Omental fat pad (tissue), 4 donors: Measurements from ENCODE around the gene ROBO1. TPM values are rescaled to one million over a fixed set of nuclear protein-coding genes. Genes with fewer than 3 reads are reported as not detected.

ENCODE experiments used
- ATAC-seq: fragments of 150-250 bp; one replicate; pipeline ENCODE4 v1.9.1; 2016; ENCODE audit warnings: mild to moderate bottlenecking, moderate library complexity; ENCODE audit not compliant: low FRiP score
- DNase-seq: peaks from one replicate; pipeline ENCODE4 v3.0.0-alpha.2; 2019; ENCODE audit warnings: low spot score
- total RNA-seq, 4 donors: library from RNA; depleted of rRNA; stranded (reverse); fragments of >200 nt; gene quantifications; one replicate each; pipeline ENCODE4 v1.1.0, GENCODE V29; 2016
- TF ChIP-seq, protein P1 (sequence below), 3 donors: fragments of 450-650 bp; IDR thresholded peaks; one replicate each; pipeline ENCODE4 v1.5.1; 2016 to 2017; ENCODE audit warnings: antibody characterized with exemption in 3 of 3, mild to moderate bottlenecking in 3 of 3, moderate library complexity in 2 of 3

The ROBO1 gene
- total RNA-seq, 4 donors from 2014 or later: 13.7 to 34.2 (median 21.0) TPM

DNA sequence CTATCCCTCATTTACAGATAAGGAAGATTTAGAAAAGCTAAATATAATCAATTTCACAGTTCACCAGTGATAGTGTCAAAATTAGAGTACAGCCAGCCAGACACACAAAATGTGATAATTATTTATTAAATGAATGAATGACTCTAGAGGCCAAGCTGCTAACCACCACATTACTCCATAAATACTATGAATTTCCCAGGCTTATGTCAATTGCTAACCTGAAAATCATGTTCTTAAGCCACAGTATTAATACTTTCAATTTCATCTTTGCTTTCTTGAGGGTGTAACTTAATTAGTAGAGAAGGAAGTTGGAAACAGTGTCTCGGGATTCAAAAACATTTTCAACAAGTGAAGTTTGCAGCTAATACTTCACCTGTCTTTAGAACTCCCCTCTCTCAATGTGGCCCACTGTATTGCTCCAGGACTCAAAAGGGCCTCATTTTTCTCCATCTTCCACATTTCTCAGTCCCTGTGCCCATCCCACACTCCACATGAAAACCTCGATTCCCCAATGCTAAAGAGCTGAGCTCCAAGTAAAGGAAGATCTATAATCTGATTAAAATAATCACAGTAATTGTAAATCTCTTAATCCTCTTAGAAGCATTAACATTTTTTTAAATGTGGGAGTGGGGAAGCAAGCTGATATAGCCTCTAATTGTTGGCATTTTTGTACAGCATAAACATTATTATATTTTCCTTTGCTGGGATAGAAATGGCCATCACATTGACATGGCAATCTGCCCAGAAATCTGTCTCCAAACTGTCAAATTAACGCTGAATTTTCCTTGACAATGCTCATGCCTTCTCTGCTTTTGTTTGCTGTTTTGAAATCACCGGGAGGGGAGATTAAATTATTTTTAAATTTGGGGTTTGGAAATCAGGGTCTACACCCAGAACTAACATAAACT lies 765.1 kb downstream of the ROBO1 start:
- TF ChIP-seq, protein P1, sequence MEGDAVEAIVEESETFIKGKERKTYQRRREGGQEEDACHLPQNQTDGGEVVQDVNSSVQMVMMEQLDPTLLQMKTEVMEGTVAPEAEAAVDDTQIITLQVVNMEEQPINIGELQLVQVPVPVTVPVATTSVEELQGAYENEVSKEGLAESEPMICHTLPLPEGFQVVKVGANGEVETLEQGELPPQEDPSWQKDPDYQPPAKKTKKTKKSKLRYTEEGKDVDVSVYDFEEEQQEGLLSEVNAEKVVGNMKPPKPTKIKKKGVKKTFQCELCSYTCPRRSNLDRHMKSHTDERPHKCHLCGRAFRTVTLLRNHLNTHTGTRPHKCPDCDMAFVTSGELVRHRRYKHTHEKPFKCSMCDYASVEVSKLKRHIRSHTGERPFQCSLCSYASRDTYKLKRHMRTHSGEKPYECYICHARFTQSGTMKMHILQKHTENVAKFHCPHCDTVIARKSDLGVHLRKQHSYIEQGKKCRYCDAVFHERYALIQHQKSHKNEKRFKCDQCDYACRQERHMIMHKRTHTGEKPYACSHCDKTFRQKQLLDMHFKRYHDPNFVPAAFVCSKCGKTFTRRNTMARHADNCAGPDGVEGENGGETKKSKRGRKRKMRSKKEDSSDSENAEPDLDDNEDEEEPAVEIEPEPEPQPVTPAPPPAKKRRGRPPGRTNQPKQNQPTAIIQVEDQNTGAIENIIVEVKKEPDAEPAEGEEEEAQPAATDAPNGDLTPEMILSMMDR (IDR thresholded peaks at IDR 0.05): no peak
- ATAC-seq: no peak
- DNase-seq: no peak

DNA sequence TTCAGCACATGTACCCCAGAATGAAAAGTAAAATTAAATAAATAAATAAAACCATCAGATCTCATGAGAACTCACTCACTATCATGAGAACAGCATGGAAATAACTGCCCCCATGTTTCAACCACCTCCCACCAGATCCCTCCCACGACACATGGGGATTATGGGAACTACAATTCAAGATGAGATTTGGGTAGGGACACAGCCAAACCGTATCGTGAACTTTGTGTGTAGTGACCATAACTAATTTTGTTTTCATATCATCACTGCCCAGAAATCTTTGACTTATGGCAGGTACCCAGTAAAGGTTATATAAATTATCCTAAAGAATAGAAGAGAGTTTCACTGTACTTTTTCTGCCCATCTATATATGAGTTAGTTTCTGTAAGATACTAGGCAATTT lies 766.5 kb downstream of the ROBO1 start:
- no peak for ATAC-seq
- no peak for DNase-seq
- TF ChIP-seq, protein P1 (IDR thresholded peaks at IDR 0.05): no peak

DNA sequence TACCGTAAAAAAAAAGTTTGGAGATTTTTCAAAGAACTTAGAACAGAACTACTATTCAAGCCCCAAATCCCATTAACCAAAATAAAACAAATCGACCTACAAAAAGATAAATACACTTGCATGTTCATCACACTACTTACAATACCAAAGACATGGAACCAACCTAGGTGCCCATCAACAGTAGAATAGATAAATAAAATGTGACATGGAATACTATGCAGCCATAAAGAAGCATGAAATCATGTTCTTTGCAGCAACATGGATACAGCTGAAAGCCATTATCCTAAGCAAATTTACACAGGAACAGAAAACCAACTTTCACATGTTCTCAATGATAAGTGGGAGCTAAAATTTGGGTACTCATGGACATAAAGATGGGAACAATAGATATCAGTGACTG lies 768.7 kb downstream of the ROBO1 start:
- no peak for ATAC-seq
- TF ChIP-seq, protein P1 (IDR thresholded peaks at IDR 0.05): no peak
- no peak for DNase-seq

DNA sequence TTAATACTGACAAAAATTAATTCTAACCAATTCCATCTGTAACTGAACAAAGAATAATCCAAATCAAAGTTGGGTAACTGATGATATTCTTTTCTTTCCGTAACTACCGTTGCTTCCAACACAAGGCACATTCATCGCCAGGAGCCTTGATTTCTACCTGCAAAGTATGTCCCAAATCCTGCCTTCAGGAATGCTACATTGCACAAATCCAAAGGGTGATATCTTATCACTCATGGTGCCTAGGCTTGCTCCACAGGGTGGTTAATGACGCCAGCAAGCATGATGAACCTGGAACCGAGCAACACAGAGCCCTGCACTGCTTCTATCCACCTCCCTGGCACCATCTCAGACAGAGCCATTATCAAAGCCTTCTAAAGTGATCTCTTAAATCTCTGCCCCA lies 772.7 kb downstream of the ROBO1 start:
- TF ChIP-seq, protein P1 (IDR thresholded peaks at IDR 0.05): no peak
- no peak for DNase-seq
- no peak for ATAC-seq

DNA sequence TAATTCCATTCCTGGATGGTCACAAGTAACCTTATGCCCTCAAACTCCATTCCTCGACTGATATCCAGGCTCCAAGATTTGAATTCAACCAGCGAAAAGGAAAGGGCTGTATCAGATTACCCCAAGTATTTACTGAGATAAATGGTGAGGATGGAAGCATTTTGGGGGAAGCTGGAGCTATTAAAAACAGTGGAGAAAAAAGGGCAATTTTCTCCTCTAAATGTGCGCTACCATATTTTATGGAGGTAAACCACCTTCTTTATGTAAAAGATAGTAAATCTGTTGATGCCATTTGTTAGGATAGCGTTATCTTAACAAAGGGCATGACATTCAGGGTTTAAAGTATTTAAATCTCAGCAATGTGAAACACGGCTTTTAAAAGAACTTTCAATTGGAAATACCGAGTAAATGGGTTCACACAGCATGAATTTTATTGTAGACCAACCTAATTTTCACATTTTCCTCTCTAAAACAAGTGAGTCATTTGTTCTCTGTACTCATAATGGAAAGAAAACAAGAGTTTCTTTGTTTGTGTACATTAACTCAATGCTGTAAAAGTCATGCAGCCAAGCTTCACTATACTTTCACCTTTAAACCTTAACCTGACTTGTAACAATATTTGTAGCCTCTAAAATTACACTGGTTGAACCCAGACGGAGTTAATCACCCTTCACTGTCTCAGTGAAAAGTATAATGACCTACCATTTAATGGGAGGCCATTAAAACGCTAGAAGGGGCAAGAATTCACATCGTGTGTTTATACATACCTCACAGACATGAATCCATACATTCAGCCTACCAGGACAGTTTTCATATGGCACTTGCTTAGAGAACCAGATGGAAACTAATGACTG lies 773.4 kb downstream of the ROBO1 start:
- DNase-seq (no peak), ATAC-seq (no peak)
- TF ChIP-seq, protein P1 (IDR thresholded peaks at IDR 0.05): no peak

DNA sequence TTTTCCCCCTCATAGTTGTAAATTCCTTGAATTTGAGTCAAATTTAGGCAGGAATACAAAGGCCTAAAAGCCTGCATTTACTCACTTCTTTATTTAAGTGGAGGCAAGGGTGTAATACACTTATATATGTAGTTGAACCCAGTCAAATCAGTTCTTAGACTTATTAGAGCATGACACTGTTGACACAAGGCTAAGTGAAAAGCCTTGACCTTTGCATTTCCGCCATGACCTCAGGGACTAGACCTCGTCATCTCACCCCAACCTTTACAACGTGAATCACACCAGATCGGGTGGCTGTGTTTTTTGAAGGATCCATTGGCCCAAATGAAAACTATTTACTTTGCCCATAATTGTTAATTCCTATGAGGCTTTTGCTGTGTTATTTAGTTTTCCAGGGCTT lies 774.4 kb downstream of the ROBO1 start:
- ATAC-seq: no peak
- DNase-seq: no peak
- TF ChIP-seq, protein P1 (IDR thresholded peaks at IDR 0.05): no peak
